HFFc6 (cell line): ENCODE data around the gene USF2. TPM values are rescaled to one million over a fixed set of nuclear protein-coding genes. Genes with fewer than 3 reads are reported as not detected.

Experiments used
- DNase-seq: peaks from one replicate; pipeline ENCODE4 v3.0.0-alpha.2; 2018
- H3K27ac Mint-ChIP-seq: 2 replicates; pipeline ENCODE4 v1.8.0; 2020; ENCODE audit warnings: mild to moderate bottlenecking, mixed read lengths
- H3K27me3 Mint-ChIP-seq: 2 replicates; pipeline ENCODE4 v1.8.0; 2021; ENCODE audit warnings: mild to moderate bottlenecking, moderate library complexity, mixed read lengths; ENCODE audit not compliant: insufficient read depth
- H3K36me3 Mint-ChIP-seq: 2 replicates; pipeline ENCODE4 v1.8.0; 2021; ENCODE audit warnings: low read depth, mixed read lengths
- H3K4me1 Mint-ChIP-seq: 2 replicates; pipeline ENCODE4 v1.8.0; 2020; ENCODE audit warnings: low read depth, mixed read lengths
- H3K4me3 Mint-ChIP-seq: 2 replicates; pipeline ENCODE4 v1.8.0; 2020; ENCODE audit warnings: mild to moderate bottlenecking, moderate library complexity, mixed read lengths
- H3K9me3 Mint-ChIP-seq: 2 replicates; pipeline ENCODE4 v1.8.0; 2020; ENCODE audit warnings: mild to moderate bottlenecking, mixed read lengths
- total RNA-seq, 6 experiments: library from RNA; stranded (reverse); fragmentation: NEBNext Ultra II Directional; extraction: Animal tissue kit (Norgen Biotek cat#: 25700); gene quantifications; 2 replicates in 1 of 6; 3 replicates in 5 of 6; pipeline ENCODE4 v1.2.3, GENCODE V29; 2021
- TF ChIP-seq, protein P1 (sequence below): fragments of 200-600 bp; sonication (generic); IDR thresholded peaks from 2 replicates; pipeline ENCODE4 v1.5.0; 2021; ENCODE audit warnings: antibody characterized with exemption, mild to moderate bottlenecking

USF2 gene
- total RNA-seq, 6 experiments from 2014 or later: 66.0 to 78.1 (median 71.4) TPM

DNA sequence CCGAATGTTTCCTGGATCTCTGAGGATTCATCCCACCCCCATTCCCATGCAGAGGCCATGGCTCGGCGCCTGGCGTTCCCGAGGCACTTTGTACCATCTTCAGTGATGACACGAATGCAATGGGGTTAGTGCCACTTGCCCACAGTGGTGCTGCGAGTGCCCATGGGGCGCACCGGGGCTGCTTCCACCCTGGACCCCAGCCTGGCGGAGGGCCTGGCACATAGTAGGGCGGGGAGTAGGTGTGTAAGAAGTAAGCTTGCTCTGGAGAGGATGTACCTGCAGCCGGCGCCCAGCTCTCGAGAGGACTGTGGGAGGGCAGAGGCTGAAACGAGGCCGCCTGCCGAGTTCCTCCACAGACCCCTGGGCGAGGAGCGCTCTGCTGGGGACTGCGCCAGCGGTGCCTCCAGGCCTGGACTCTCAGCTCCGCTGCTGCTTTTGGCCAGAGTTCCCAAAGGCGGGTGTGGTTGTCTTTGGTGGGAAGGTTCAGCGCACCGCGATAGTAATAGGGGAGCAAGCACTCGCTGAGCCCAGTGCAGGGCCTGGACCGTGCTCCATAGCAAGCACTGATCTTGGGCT is 8.0 kb downstream of the USF2 start:
- H3K36me3 Mint-ChIP-seq: peaks cover 7% of the 10 kb centered on the region; the same call in 1 of the 2 replicates

GRCh38 chr19:35278578-35279284 is 10.0 kb downstream of the USF2 start:
- Mint-ChIP-seq H3K4me3 (no peak overlapping the region), H3K9me3 (no peaks in the 10 kb centered on the region), H3K27me3 (peaks cover 6% of the 10 kb centered on the region), H3K27ac (no peak overlapping the region), H3K36me3 (peaks cover 7% of the 10 kb centered on the region; the same call in 1 of the 2 replicates), H3K4me1 (no peaks in the 10 kb centered on the region)
- no peak for DNase-seq
- TF ChIP-seq, protein P1, sequence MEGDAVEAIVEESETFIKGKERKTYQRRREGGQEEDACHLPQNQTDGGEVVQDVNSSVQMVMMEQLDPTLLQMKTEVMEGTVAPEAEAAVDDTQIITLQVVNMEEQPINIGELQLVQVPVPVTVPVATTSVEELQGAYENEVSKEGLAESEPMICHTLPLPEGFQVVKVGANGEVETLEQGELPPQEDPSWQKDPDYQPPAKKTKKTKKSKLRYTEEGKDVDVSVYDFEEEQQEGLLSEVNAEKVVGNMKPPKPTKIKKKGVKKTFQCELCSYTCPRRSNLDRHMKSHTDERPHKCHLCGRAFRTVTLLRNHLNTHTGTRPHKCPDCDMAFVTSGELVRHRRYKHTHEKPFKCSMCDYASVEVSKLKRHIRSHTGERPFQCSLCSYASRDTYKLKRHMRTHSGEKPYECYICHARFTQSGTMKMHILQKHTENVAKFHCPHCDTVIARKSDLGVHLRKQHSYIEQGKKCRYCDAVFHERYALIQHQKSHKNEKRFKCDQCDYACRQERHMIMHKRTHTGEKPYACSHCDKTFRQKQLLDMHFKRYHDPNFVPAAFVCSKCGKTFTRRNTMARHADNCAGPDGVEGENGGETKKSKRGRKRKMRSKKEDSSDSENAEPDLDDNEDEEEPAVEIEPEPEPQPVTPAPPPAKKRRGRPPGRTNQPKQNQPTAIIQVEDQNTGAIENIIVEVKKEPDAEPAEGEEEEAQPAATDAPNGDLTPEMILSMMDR: no peak

More for the DNA sequence above, 8.0 kb downstream of the USF2 start:
- Mint-ChIP-seq H3K27me3 (no peaks in the 10 kb centered on the region; the same call in none of the 2 replicates), H3K4me3 (no peak overlapping the region), H3K4me1 (no peaks in the 10 kb centered on the region), H3K9me3 (no peaks in the 10 kb centered on the region), H3K27ac (no peak overlapping the region)
- TF ChIP-seq, protein P1: no peak
- no peak for DNase-seq

- Mint-ChIP-seq H3K9me3 (no peaks in the 10 kb centered on the region), H3K36me3 (peaks cover 7% of the 10 kb centered on the region; the same call in 1 of the 2 replicates), H3K4me1 (no peaks in the 10 kb centered on the region), H3K4me3 (no peak overlapping the region), H3K27me3 (peaks cover 8% of the 10 kb centered on the region), H3K27ac (no peak overlapping the region)
- TF ChIP-seq, protein P1: no peak
- DNase-seq: no peak
These were observed 10.6 kb downstream of the USF2 start for GRCh38 chr19:35279374-35279773.

- H3K9me3 Mint-ChIP-seq: no peaks in the 10 kb centered on the region
- H3K36me3 Mint-ChIP-seq: peaks cover 7% of the 10 kb centered on the region; the same call in 1 of the 2 replicates
- no peaks in the 10 kb centered on the region for H3K4me1 Mint-ChIP-seq
- H3K27ac Mint-ChIP-seq: no peak overlapping the region
- H3K4me3 Mint-ChIP-seq: no peak overlapping the region
- peaks cover 10% of the 10 kb centered on the region for H3K27me3 Mint-ChIP-seq
- TF ChIP-seq, protein P1: no peak
- DNase-seq: no peak
These were observed 11.4 kb downstream of the USF2 start for GRCh38 chr19:35279985-35280821.

- TF ChIP-seq, protein P1: no peak
- Mint-ChIP-seq H3K36me3 (no peaks in the 10 kb centered on the region), H3K4me3 (no peak overlapping the region), H3K4me1 (no peaks in the 10 kb centered on the region), H3K27me3 (peaks cover 15% of the 10 kb centered on the region), H3K27ac (no peak overlapping the region), H3K9me3 (no peaks in the 10 kb centered on the region)
- no peak for DNase-seq
These were observed 12.5 kb downstream of the USF2 start for GRCh38 chr19:35281303-35281702.
